Renal cortical epithelial cell (primary cell): ENCODE data around the gene PSMD8. TPM values are rescaled to one million over a fixed set of nuclear protein-coding genes. Genes with fewer than 3 reads are reported as not detected.
"Not testable (repeated sequence)": the region's sequence is repeated elsewhere in the genome, so short reads cannot be mapped to it uniquely, and the experiment has no call there.

Experiments used
- DNase-seq: peaks from one replicate; pipeline ENCODE4 v3.0.0-alpha.2; 2011; ENCODE audit warnings: low read depth
- total RNA-seq: library from RNA; depleted of rRNA; stranded (reverse); fragments of >200 nt; gene quantifications from 2 replicates; pipeline ENCODE4 v1.2.3, GENCODE V29; 2014

The PSMD8 gene
- 206 and 397 TPM in 2 replicates for total RNA-seq

GRCh38 chr19:38374332-38375097, at the start of gene PSMD8:
TSS of gene PSMD8 (plus strand) at chr19:38374571. CDS start at chr19:38374602, 31 bp downstream.
- DNase-seq, result peak; percentile 99

DNA sequence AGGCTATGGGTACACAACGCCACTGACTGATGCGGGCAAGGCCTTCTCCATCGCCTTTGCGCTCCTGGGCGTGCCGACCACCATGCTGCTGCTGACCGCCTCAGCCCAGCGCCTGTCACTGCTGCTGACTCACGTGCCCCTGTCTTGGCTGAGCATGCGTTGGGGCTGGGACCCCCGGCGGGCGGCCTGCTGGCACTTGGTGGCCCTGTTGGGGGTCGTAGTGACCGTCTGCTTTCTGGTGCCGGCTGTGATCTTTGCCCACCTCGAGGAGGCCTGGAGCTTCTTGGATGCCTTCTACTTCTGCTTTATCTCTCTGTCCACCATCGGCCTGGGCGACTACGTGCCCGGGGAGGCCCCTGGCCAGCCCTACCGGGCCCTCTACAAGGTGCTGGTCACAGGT, 47.8 kb upstream of the PSMD8 start:
- no peak for DNase-seq

DNA sequence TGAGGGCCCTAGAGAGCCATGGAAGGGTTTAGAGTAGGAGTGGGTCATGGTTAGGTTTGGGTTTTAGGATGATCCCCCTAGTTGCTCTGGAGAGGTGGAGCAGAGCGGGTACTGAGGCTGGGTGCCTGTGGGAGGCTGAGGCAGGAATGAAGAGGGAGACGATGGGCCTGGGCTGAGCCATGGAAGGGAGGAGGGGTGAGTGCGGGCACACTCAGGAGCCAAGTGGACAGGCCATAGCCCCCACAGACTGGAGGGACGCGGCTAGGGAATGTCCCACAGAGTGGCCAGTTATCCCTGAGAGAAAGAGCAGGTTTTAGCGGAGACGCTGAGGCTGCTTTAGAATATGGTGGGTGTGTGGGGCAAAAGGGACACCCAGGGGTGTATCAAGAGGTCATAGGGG, 44.7 kb upstream of the PSMD8 start:
- DNase-seq, result no peak

DNA sequence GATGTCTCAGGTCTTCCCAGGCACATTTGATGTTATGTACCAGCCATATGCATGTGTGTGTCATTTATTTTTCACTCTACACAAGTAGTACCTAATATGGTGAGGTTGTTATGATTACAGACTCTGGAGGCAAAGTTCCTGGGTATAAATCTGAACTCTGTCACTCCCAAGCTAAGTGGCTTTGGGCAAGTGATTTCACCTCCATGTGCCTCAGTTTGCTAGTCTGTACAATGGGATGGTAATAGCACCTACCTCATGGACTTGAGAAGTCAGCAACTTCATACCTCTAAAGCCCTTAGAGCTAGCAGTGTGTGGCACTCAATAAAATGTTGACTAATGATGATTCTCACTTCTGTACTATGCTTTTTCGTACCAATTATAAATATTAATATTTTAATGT, 42.6 kb upstream of the PSMD8 start:
- DNase-seq, result no peak

- no peak for DNase-seq
Measured at GRCh38 chr19:38333245-38333644, 41.1 kb upstream of the PSMD8 start.

DNA sequence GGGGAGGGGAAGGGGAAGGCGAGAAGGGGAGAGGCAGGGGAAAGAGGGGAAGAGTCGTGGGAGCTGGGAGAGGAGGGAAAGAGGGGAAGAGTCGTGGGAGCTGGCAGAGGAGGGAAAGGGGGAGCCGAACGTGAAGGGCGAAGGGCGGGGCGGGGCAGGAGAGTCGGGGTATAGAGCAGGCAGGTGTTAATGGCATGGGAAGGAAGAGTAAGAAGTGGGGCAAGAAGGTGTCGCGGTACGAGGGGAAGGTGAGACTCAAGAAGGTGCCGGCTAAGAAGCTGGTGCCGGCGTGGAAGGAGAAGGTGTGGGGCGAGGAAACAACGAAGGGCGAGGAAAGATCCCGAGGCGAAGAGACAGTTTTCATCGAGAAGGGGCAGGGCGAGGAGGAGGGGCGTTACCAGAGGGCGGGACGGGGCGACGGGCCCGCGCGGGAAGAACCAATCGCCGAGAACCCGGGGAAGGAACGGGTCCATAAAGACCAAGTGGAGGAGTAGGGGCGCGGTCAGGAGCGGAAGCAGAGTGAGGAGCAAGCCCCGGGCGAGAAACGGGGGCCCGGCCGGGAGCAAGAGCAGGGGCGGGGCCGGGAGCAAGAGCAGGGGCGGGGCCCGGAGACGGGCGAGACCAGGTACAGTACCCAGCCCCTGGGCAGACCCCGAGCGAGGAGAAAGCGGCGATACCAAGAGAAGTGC, 38.3 kb upstream of the PSMD8 start:
- DNase-seq, result peak; percentile 89

DNA sequence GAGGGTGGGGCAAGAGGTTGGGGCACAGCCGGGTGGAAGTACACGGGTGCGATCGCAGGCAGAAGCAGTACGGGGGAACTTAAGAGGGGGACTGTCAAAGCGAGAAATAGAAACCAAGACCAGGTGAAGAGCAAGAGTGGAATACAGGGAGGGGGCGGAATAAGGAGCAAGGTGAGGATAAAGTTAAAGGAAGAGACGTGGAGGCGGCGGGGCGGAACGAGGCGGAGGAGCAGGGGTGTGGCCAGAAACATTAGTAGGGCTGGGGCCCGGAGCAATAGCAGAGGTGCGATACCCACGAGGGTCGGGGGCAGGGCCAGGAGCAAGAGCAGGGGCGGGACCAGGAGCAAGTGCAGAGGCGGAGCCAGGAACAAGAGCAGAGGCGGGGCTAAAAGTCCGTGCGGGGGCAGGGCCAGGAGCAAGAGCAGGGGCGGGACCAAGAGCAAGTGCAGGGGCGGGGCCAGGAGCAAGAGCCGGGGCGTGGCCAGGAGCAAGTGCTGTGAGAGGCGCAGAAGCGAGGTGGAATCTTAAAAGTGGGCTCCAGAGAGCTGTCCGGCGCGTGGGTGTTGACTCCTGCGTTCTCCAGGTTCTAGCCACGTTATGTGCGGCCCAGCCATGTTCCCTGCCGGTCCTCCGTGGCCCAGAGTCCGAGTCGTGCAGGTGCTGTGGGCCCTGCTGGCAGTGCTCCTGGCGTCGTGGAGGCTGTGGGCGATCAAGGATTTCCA, 37.6 kb upstream of the PSMD8 start:
- DNase-seq, result peak; percentile 84

DNA sequence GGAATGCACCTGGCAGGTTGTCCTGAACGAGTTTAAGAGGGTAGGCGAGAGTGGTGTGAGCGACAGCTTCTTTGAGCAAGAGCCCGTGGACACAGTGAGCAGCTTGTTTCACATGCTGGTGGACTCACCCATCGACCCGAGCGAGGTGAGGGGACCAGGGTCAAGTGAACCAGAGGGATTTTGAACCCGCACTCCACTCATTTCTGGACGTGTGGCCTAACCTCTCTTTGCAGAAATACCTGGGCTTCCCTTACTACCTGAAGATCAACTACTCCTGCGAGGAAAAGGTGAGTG, 37.1 kb upstream of the PSMD8 start:
- no peak for DNase-seq

GRCh38 chr19:38339011-38339410, 35.4 kb upstream of the PSMD8 start:
- not testable (repeated sequence) for DNase-seq

DNA sequence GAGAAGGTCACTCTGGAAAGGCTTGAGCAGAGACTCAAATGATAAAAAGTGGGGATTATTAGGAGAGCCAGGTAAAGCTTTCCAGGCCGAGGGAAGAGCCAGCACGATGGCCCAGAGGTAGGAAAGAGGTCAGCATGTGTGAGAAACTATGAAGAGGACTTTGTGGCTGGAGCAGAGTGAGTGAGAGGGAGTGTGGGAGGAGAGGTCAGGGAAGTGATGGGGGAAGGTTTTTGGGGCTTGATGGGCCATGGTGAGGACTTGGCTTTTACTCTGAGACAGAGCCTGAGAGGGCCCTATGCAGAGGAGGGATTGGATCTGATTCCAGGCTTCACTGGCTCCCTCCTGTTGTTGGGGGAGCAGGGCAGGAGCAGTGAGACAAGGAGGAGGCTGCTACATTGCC, 33.4 kb upstream of the PSMD8 start:
- no peak for DNase-seq

DNA sequence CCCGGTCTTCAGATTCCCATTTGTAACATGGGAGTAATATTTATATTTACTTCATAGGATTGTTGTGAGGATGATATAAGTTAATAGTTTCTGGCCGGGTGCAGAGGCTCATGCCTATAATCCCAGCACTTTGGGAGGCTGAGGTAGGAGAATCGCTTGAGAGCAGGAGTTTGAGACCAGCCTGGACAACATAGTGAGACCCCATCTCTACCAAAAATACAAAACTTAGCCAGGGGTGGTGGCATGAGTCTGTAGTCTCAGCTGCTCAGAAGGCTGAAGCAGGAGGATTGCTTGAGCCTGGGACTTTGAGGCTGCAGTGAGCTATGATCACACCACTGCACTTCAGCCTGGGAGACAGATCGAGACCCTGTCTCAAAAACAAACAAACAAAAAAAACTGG, 27.5 kb upstream of the PSMD8 start:
- no peak for DNase-seq

DNA sequence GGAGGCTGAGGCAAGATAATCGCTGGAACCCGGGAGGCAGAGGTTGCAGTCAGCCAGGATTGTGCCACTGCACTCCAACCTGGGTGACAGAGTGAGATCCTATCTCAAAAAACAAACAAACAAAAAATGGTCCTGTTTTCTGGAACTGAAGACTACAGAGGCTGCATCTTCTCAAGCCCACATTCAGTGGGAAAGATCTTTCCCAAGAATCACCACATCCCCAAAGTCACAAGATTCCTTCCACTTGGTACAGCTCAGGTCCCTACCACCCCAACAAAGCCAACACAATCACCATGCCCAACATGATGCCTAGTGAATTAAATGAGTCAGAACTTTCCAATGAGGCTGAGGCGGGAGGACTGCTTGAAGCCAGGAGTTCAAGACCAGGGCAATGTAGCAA, 23.5 kb upstream of the PSMD8 start:
- no peak for DNase-seq

- no peak for DNase-seq
Measured at GRCh38 chr19:38351865-38352395, 22.4 kb upstream of the PSMD8 start.

DNA sequence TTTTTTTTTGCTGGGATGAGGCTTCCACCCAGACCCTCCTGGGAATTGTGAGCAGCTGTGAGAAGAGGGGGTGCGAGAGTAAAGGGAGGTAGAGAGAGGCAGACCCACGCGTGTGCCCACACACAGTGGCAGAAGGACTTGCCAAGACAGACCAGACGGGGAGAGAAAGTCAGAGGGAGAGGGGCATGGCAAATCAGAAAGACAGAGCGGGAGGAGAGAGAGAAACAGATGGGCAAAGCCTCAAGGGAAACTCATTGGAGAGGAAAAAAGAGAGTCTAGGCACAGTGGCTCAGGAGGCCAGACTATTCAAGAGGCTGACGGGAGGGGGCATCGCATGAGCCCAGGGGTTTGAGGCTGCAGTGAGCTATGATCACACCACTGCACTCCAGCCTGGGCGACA, 21.8 kb upstream of the PSMD8 start:
- no peak for DNase-seq

GRCh38 chr19:38355728-38356725, 18.3 kb upstream of the PSMD8 start:
- no peak for DNase-seq

GRCh38 chr19:38358071-38358470, 16.3 kb upstream of the PSMD8 start:
- no peak for DNase-seq

DNA sequence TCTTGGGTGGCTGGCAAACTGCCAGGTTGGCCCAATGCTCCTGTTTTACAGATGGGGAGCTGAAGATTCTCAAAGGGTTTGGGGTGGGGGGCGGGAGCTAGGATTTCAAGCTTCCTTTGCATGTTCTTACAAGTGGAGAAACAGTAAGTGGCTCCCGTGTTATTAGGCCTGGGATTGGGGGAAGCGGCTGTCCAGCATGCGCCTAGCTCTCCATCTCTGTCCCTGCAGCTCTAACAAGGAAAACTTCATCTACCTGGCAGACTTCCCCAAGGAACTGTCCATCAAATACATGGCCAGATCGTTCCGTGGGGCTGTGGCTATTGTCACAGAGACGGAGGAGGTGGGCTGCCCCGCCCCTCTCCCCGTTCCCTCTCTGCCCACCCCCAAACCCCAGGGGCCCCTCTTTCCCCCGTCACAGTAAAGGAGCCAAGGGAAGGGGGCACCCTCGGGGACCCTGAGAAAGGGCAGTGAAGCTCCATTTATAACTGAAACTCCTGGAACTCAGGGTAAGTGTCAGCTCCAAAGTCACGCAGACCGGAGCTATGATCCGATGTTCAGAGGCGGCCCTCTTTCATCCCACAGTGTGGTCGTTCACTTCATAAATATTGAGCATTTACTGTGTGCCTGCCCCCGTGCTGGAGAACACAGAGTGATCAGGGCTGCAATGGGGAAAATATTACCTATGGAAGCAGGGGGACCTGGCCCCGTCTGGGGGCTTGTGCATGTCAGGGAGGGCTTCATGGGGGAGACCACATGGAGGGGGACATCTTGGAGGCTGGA, 14.9 kb upstream of the PSMD8 start:
- DNase-seq, result no peak

- DNase-seq, result no peak
Measured at GRCh38 chr19:38360351-38360750, 14.0 kb upstream of the PSMD8 start.

DNA sequence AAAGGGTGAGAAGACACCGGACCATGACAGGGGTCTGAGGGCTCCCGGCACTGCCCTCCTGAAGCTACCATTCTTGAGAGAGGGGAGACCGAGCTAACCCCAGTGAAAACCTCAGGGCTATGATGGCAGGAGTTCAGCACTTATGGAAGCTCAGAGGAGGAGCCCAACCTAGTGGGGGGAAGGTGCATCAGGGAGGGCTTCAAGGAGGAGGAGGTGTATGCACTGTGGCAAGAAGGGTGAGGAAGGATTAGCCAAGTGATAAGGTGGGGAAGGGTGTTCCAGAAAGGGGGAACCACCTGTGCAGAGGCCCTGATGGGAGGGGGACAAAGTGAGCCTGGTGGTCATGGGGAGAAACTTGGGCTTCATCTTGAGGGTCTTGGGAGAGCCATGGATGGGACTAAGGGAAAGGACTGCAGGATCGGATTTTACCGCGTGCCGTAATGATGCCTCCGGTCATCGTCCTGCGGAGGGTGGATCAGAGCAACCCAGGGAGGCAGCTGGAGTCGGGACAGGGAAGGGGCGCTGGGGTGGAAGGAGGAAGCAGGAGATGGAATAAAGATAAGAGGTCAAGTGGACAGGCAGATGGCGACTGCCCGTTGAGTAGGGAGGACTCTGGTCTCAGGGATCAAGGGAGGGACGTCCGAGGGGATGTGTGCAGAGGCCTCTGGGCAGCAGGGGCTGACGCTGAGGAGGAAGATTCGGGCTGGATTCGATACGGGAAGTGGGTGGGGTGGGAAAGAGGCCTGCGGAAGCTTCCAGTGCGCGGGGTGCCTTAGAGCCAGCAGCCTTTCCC, 13.3 kb upstream of the PSMD8 start:
- no peak for DNase-seq

- peak; percentile 50 for DNase-seq
Measured at GRCh38 chr19:38361633-38362075, 12.7 kb upstream of the PSMD8 start.
